Activated CD8-positive, alpha-beta memory T cell treated with anti-CD3 and anti-CD28 coated beads, Interleukin-2, amount 50 U/mL, for 1 hour (primary cell): ENCODE data around the gene MEPE.
"Not testable (repeated sequence)": the region's sequence is repeated elsewhere in the genome, so short reads cannot be mapped to it uniquely, and the experiment has no call there.

ENCODE experiments used
- DNase-seq: peaks from one replicate; pipeline ENCODE4 v3.0.0-alpha.2; 2020; ENCODE audit errors: extremely low read depth

The MEPE gene

DNA sequence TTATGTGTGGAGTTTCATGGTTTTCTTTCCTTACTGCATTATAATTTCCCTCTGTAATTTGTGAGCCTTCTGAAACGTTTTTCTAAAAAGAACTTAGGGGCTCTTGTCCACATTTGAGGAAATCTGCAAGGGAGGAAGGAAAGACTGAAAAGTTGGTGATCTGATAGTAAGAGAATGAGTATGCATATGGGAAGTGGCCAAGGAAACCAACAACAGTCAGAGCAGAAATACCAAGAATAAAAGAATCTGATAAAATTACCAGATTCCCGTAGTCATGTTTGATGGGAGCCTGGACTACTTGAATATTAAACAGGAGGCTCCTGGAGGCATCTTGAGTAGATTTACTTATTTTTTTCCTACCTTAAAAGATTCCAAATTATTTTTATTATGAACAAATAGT, 50.1 kb downstream of the MEPE start:
- no peak for DNase-seq

DNA sequence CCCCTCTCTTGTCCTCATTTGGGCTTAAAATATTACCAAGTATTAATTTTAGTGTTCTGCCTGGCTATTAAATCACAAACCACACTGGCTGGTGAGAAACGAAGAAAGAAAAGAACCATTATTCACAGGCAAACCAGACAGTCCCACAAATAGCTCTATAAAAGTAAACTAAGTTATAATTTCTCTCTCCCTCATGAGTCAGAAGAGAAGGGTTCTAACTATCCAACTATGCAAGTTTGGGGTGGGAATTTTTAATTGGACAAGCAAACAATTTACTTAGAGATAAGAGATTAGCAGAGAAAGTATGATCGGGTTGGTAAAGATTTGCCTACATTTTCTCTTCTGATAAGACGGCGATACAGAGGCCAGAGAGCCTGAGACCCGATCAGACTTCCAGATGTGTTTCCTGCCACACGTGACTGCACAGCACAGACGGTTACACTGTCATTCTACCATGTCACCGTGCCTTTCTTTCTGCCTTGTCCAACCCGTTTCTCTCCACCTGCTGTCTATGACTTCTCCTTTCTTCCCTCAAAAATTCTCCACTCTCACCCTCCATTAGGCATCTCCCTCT, 52.3 kb downstream of the MEPE start:
- DNase-seq: no peak

- DNase-seq: no peak
These were observed 53.3 kb downstream of the MEPE start for GRCh38 chr4:87886083-87886482.

GRCh38 chr4:87890753-87891152, 58.0 kb downstream of the MEPE start:
- not testable (repeated sequence) for DNase-seq

DNA sequence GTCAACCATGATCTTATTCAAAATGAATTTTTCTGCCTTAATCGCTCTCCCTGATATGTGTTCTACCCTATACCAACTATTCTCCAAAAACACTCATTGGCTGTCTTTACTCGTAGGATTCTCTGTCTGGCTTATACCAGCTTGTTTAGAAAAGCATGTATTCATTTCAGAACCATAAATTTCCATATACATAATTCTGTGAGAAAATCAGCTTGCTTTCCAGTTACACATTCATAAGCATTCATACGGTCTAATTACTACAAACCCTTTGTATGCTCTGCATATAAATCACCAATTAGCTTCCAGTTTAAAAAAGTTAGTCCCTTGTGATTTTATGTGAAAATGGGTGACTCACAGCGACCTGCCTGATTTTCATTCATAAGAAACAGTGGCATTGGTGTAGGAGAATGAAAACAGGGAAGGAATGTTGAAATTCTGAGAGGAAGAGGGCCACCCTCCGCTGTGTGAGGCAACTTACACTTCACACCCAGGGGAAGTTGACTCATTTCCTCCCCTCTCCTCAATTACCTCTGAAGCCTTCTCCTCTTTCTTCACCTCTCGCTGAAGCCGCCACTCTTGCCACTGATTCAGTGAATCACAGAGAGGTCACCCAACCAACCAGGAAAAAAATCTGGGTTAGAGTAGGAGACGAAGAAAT, 63.3 kb downstream of the MEPE start:
- no peak for DNase-seq
